AG09309 (cell line): ENCODE data around the gene SCAMP5.

ENCODE experiments used
- DNase-seq: peaks from one replicate; pipeline ENCODE4 v3.0.0-alpha.2; 2010; ENCODE audit warnings: low read depth
- H3K4me3 ChIP-seq: 2 replicates; pipeline ENCODE4 v1.5.1; 2011; ENCODE audit warnings: mild to moderate bottlenecking, low read depth, low read length, moderate library complexity; ENCODE audit not compliant: control insufficient read depth
- TF ChIP-seq, protein P1 (sequence below): IDR thresholded peaks from 2 replicates; pipeline ENCODE4 v1.5.1; 2011; ENCODE audit warnings: mild to moderate bottlenecking, low read depth, low read length, inconsistent platforms; ENCODE audit not compliant: insufficient read depth, control insufficient read depth; ENCODE audit errors: missing control alignments

Gene SCAMP5

GRCh38 chr15:75042730-75043508 is 47.6 kb downstream of the SCAMP5 start:
- no peak overlapping the region for H3K4me3 ChIP-seq
- DNase-seq: no peak
- TF ChIP-seq, protein P1, sequence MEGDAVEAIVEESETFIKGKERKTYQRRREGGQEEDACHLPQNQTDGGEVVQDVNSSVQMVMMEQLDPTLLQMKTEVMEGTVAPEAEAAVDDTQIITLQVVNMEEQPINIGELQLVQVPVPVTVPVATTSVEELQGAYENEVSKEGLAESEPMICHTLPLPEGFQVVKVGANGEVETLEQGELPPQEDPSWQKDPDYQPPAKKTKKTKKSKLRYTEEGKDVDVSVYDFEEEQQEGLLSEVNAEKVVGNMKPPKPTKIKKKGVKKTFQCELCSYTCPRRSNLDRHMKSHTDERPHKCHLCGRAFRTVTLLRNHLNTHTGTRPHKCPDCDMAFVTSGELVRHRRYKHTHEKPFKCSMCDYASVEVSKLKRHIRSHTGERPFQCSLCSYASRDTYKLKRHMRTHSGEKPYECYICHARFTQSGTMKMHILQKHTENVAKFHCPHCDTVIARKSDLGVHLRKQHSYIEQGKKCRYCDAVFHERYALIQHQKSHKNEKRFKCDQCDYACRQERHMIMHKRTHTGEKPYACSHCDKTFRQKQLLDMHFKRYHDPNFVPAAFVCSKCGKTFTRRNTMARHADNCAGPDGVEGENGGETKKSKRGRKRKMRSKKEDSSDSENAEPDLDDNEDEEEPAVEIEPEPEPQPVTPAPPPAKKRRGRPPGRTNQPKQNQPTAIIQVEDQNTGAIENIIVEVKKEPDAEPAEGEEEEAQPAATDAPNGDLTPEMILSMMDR: peak; percentile 32

- DNase-seq: peak; percentile 99
- H3K4me3 ChIP-seq: no peak overlapping the region
- TF ChIP-seq, protein P1: peak; percentile 73
These were observed 48.3 kb downstream of the SCAMP5 start for GRCh38 chr15:75043509-75044257.

- no peak for DNase-seq
- TF ChIP-seq, protein P1: no peak
- no peak overlapping the region for H3K4me3 ChIP-seq
These were observed 49.0 kb downstream of the SCAMP5 start for GRCh38 chr15:75044258-75044878.

DNA sequence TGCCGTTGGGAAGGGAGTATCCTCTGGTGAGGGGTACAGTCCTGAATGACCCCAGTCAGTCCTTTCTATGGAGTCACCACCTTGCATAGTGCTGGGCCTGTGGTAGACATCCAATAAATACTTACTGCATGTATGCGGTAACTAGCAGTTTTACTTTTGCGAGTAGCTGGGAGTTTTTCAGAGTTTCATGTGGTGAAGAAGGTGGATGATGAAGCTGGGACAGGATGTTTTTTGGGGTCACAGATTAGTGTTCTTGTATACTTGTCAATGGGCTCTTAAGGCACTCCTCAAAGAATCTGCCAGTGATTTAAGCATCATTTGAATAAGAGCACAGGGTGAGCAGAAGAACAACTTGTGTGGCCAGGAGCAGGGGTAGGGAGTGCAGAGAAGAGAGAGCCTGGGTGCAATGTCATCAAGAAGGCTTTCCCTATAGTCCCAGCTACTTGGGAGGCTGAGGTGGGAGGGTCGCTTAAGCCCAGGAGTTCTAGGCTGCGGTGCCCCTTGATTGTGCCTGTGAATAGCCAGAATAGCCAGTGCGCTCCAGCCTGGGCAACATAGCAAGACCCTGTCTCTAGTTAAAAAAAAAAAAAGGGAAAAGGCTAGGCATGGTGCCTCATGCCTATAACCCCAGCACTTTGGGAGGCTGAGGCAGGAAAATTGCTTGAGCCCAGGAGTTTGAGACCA is 50.1 kb downstream of the SCAMP5 start:
- TF ChIP-seq, protein P1: no peak
- no peak overlapping the region for H3K4me3 ChIP-seq
- DNase-seq: no peak

- TF ChIP-seq, protein P1: no peak
- H3K4me3 ChIP-seq: no peak overlapping the region
- no peak for DNase-seq
These were observed 53.0 kb downstream of the SCAMP5 start for GRCh38 chr15:75048394-75048793.

GRCh38 chr15:75049392-75049791 is 54.0 kb downstream of the SCAMP5 start:
- H3K4me3 ChIP-seq: no peak overlapping the region
- TF ChIP-seq, protein P1: no peak
- no peak for DNase-seq
